ENCODE data around the gene UNKL.

The UNKL gene

GRCh38 chr16:1458336-1458976, 44.0 kb upstream of the UNKL start:
- H3K4me3 ChIP-seq (ENCODE audit: control insufficient read depth, low read depth, low read length) = no peak overlapping the region
- peak; percentile 57 for DNase-seq (ENCODE audit: low read depth)
- TF ChIP-seq CTCF (conservative IDR thresholded peaks at IDR 0.05; ENCODE audit: control insufficient read depth, insufficient read depth, low read depth, low read length) = no peak

- no peak for DNase-seq (ENCODE audit: low read depth)
- no peak for TF ChIP-seq CTCF (conservative IDR thresholded peaks at IDR 0.05; ENCODE audit: control insufficient read depth, insufficient read depth, low read depth, low read length)
- H3K4me3 ChIP-seq (ENCODE audit: control insufficient read depth, low read depth, low read length) = no peak overlapping the region
These were observed 43.2 kb upstream of the UNKL start for GRCh38 chr16:1457489-1458245.

- no peak overlapping the region for H3K4me3 ChIP-seq (ENCODE audit: control insufficient read depth, low read depth, low read length)
- no peak for TF ChIP-seq CTCF (conservative IDR thresholded peaks at IDR 0.05; ENCODE audit: control insufficient read depth, insufficient read depth, low read depth, low read length)
- DNase-seq (ENCODE audit: low read depth) = no peak
These were observed 42.4 kb upstream of the UNKL start for GRCh38 chr16:1456951-1457350.

GRCh38 chr16:1455190-1456171, 41.0 kb upstream of the UNKL start:
- DNase-seq (ENCODE audit: low read depth) = no peak
- H3K4me3 ChIP-seq (ENCODE audit: control insufficient read depth, low read depth, low read length) = no peak overlapping the region
- TF ChIP-seq CTCF (conservative IDR thresholded peaks at IDR 0.05; ENCODE audit: control insufficient read depth, insufficient read depth, low read depth, low read length) = no peak

- no peak for DNase-seq (ENCODE audit: low read depth)
- TF ChIP-seq CTCF (conservative IDR thresholded peaks at IDR 0.05; ENCODE audit: control insufficient read depth, insufficient read depth, low read depth, low read length) = no peak
- no peak overlapping the region for H3K4me3 ChIP-seq (ENCODE audit: control insufficient read depth, low read depth, low read length)
These were observed 40.1 kb upstream of the UNKL start for GRCh38 chr16:1454561-1454960.

- TF ChIP-seq CTCF (conservative IDR thresholded peaks at IDR 0.05; ENCODE audit: control insufficient read depth, insufficient read depth, low read depth, low read length) = no peak
- DNase-seq (ENCODE audit: low read depth) = no peak
These were observed 38.8 kb upstream of the UNKL start for GRCh38 chr16:1453316-1453715.

More at GRCh38 chr16:1453316-1453715, 38.8 kb upstream of the UNKL start:
- H3K4me3 ChIP-seq (ENCODE audit: control insufficient read depth, low read depth, low read length) = no peak overlapping the region
